Posterior cingulate gyrus (tissue), 11 donors: Measurements from ENCODE around the gene MPRIP.

Experiments
- DNase-seq, 10 donors: peaks; one replicate each; pipeline versions ENCODE4 v3.0.0 to v3.0.0-alpha.2; 2020 to 2021; ENCODE audit warnings: mixed read lengths in 3 of 10
- intact Hi-C: fragments of 100-400 bp; cut with DNase I; formaldehyde crosslinking; loops from one replicate; pipeline ENCODE4 v1.15.1; 2023

The MPRIP gene

DNA sequence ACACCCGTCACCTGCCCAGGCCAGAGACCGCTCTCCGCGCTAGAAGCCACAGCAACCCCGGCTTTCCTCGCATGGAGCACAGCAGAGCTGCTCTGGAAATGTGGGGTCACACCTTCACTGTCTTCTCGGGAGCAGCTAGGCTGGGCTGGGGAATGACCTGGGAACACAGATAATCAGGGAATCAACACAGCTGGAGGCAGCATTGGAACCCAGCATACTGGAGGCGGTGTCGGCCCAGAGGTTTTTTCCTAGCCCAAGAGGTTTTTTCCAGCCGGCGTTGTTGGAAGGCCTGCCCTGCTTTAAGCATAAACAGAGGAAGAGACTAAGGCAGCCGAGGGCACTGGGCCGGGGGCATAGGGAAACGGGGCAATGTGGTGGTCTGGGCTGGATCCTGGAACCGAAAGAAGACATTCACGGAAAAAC is 164.7 kb downstream of the MPRIP start:
- DNase-seq, result peak in 3 of 10 donors; percentile 61 to 65 (median 62)
- intact Hi-C loops, result loop anchor here (2.0 kb wide), 1 partner anchor 74 kb away; the partner anchor contains the start of gene COPS3

GRCh38 chr17:17207998-17208397 is 165.7 kb downstream of the MPRIP start:
- DNase-seq, result peak in 2 of 10 donors; percentile 16 to 18
- intact Hi-C loops, result loop anchor here (2.0 kb wide), 1 partner anchor 73 kb away; the partner anchor contains the start of gene COPS3

DNA sequence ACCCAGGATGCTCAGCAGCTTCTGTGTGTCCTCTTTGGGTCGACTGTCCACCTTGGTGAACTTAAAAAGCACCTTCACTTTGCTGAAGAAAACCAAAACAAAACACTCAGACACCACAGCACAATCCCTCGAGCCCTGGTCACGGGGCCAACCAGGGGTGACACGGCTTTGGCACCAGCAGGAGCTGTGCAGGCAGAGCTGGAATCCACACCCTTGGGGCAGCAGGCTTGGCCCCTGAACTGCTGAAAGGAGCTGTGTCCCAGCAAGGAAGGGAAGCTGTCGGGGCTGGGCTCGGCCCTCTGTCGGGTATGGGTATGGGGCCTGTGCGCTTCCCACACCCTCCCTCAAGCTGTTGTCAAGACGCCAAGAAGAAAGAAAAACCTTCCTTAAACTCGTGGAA is 171.5 kb downstream of the MPRIP start:
- DNase-seq, result peak in 2 of 10 donors; percentile 7 to 46
- intact Hi-C loops, result no loop called here

GRCh38 chr17:17214646-17215436 is 172.6 kb downstream of the MPRIP start:
- DNase-seq, result peak in 4 of 10 donors; percentile 23 to 81 (median 54)
- intact Hi-C loops, result no loop called here

DNA sequence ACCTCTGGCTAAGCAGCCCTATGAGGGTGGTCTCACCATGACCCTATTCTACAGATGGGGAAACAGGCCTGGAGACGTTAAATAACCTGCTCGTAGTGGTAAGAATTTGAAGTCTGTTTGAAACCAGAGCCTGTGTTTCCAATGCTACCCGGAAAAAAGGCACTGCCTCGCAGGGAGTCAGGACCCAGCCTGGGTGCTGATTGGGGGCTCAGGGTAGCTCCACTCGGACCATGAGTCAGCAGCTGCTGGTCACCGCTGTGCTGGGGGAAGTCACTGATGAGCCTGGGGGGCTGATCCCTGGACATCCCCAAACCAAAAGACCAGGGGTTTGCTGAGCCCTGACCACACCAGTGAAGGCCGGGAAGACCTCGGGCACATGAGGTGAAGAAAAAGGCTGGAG is 173.3 kb downstream of the MPRIP start:
- peak in 3 of 10 donors; percentile 9 to 64 (median 52) for DNase-seq
- intact Hi-C loops, result no loop called here

DNA sequence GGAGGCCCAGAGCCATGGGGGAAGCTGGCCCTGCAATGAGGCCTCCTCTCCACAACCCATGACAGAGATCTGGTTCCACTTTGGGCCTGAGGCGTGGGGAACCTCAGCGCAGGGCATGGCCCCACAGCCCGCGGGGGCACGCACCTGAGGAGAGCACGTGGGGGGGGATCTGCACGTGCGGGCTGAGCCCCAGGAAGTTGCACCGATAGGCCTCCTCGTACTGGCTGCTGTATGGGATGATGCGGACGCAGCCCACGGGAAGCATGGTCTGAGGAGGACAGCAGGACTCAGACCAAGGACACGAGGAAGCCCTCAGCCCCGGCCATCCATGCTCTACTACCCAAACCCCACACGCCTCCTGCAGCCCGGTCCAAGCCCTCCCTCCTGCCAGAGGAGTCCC is 174.0 kb downstream of the MPRIP start:
- intact Hi-C loops, result no loop called here

DNA sequence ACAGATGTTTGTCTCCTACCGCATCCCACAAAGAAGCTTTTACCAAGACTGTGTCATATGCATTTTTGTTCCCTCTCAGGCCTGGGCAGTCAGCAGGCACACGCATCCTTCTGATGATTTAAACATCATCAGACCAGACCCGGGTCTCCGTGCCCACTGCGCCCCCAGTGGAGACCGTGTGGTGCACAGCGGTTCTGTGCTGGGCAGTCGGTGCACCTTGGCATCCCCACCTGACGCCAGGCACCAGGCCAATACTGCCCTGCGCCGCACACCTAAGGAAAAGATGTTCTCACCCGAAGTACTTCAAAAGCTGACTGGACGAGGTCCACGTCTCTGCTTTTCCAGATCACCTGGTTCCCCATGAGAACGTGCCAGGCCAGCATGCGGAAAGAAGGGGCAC is 174.5 kb downstream of the MPRIP start:
- peak in 4 of 10 donors; percentile 24 to 79 (median 48) for DNase-seq
- intact Hi-C loops, result no loop called here

More for the DNA sequence above, 174.0 kb downstream of the MPRIP start:
- DNase-seq, result peak in 4 of 10 donors; percentile 21 to 77 (median 56)

DNA sequence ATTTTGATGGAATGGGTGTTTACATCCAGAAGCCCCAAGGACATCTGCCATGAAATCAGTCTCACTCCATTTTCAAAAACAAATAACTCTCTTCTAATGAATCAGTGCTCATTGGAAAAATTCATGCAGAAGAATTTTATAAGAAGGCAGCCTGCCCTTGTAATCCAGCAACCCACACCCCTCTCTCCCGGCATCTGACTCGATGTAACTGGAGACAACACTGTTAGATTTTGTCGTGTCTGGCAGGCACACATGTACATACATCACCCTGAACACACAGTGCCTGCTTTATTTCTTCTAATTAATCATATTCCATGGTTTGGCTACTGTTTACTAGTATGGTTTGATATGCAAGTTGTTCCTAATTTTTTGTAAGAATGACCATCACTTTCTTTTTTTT is 175.7 kb downstream of the MPRIP start:
- intact Hi-C loops, result no loop called here
- DNase-seq, result no peak

GRCh38 chr17:17220529-17220928 is 178.3 kb downstream of the MPRIP start:
- intact Hi-C loops, result no loop called here
- DNase-seq, result peak in 3 of 10 donors; percentile 18 to 45 (median 34)

DNA sequence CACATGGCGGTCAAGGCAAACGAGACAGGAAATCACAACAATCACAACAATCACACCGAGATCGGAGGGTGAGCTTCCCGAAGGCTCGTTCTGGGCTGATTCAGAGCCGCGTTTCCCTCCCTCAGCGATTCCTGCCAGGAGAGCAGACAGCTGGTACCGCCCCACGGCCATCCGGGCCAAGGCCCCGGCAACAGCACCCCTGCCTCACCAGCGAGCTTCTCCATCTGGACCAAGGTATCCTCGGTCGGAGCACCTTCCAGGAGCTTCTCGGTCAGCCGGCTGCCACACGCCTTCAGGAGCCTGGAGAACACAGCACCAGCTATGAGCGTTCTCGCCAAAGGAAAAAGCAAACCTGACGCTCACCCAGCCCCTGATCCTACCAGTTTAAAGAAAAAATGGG is 179.1 kb downstream of the MPRIP start:
- DNase-seq, result peak in 3 of 10 donors; percentile 27 to 62 (median 59)
- intact Hi-C loops, result no loop called here

GRCh38 chr17:17223736-17224135 is 181.5 kb downstream of the MPRIP start:
- intact Hi-C loops, result no loop called here
- peak in 3 of 10 donors; percentile 48 to 68 (median 65) for DNase-seq

- intact Hi-C loops, result no loop called here
- DNase-seq, result no peak
Measured at GRCh38 chr17:17224137-17224536, 181.9 kb downstream of the MPRIP start.

DNA sequence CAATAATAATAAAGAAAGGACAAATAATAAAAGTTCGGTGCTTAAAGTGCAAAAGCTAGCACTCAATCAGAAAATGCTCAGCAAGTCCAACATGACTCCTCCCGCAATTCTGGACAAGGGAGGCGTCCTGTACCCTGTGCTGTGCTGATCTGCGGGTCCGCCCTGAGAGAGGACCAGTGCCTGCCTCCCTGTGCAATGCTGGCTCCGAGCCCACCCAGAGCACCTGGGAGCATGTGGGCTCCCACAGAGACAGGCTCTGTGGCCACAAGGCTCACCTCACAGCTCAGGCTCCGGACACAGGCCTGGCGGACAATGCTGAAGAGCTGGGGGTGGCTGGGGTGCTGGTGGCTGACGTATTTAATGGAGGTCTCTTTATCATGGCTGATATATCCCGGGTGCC is 183.6 kb downstream of the MPRIP start:
- DNase-seq, result peak in 3 of 10 donors; percentile 21 to 68 (median 39)
- intact Hi-C loops, result no loop called here

DNA sequence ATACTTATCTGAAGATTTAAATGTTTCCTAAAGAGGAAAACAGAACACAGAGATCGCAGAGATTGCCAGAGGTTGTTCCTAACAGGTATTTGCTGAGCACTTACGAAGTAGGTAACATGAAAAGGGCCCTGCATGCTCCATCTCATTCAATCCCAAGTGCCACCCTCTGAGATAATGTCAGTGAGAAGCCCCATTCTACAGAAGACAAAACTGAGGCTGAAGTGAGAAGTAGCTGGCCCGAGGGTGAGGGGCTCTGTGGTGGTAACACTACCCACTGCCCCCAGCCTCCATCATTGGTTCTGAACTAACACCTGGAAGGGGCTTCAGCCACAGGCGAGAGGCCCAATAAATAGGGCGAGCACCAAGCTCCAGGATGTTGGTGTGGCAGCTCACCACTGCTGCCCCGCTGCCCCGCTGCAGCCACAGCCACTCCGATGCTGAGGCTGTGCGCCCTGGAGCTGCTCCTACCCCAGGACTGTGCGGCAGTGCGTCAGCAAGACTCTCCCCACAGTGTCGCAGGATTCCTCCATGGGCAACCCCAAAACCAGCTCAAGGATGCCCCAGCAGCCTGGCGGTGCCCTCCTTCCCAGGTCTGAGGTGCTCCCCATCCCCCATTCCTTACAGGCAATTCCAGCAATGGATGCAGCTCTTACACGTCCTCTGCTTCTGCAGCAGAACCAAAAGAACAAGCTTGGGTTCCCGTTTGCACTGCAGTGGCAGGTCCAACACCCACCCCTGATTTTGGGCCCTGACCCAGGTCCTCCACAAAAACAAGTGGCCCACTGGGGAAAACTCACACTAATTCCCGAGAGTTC is 184.4 kb downstream of the MPRIP start:
- DNase-seq, result peak in 3 of 10 donors; percentile 35 to 65 (median 43)
- intact Hi-C loops, result no loop called here

GRCh38 chr17:17227608-17228520 is 185.6 kb downstream of the MPRIP start:
- peak in 8 of 10 donors; percentile 56 to 92 (median 68) for DNase-seq
- intact Hi-C loops, result no loop called here

DNA sequence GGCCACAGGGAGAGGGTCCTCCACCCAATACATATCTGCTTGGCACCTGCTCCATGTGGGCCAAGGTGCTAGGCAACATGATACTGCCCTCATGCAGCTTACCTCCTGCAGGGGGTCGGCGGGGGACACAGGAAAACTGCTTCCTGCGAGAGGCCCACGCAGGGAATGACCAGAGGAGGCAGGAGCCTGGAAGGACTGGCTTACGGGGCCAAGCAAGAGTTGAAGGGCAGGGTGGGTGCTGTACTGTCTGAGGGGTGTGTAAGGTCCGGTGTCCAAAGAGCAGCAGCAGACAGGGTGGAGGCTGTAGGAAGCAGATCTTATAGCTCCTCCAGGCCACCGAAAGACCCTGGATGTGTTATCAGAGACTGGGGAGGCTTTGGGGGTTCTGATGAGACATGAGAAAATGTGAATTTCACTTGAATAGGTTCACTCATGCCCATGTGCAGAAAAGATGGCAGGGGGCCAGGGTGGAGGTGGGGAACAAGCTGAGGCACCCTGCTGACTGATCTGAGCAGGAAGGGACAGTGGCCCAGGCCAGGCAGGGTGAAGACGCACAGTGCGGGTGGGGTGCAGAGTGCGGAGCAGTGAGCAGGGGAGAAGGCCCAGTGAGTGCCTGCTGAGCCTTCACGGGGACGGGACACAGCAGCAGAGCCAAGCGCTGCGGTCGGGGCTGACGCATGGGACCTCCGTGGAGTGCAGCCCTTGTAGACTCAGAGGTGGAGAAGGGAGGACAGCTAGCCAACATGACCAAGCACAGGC is 186.4 kb downstream of the MPRIP start:
- peak in 5 of 10 donors; percentile 36 to 76 (median 49) for DNase-seq
- intact Hi-C loops, result no loop called here

DNA sequence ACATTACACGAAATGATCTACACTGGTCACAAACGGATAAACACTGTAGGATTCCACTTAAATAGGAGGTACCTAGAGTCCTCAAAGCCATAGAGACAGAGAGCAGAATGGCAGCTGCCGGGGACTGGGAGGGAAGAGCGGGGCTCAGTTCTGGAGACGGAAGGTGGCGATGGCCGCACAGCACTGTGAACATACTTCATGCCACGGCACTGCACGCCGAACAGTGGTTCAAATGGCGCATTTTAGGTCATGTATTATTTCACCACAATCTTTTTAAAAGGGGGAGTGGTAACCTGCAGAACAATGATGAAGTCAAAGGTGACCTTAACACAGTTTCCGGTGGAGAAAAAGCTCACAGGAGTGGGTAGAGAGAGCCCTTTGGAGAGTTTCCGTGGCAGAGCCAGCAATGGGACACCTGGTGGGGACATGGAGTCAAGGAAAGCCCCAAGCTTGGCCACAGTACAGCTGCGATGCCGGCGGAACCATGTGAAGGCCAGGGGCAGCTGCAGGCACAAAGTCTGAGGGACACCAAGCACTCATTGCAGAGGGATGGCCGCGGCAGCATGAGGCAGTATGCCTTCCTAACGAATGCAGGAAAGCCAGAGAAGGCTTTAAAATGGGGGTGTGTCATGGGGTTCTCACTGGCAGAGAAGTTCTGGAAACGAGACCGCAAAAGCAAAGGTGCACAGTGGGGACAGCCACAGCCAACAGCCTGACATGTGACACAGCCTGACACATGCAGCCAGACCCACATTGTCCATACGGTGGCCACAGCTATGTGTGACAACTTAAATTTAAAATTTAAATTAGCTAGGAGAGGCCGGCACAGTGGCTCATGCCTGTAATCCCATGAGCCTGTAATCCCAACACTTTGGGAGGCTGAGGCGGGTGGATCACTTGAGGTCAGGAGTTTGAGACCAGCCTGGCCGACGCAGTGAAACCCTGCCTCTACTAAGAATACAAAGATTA is 187.4 kb downstream of the MPRIP start:
- intact Hi-C loops, result no loop called here
- peak in 3 of 10 donors; percentile 38 to 79 (median 63) for DNase-seq
